Brain microvascular endothelial cell (primary cell): ENCODE measurements around the gene RNU1-2.
"Not testable (repeated sequence)": the region's sequence is repeated elsewhere in the genome, so short reads cannot be mapped to it uniquely, and the experiment has no call there.

Experiments
- DNase-seq: peaks from one replicate; pipeline ENCODE4 v3.0.0-alpha.2; 2020
- H3K27ac ChIP-seq: fragments of 250-450 bp; sonication (Bioruptor Pico); 2 replicates; pipeline ENCODE4 v1.5.1; 2020; ENCODE audit warnings: mild to moderate bottlenecking, moderate library complexity
- H3K27me3 ChIP-seq: fragments of 250-450 bp; sonication (Bioruptor Pico); replicated peaks from 2 replicates; pipeline ENCODE4 v1.5.1; 2020; ENCODE audit warnings: mild to moderate bottlenecking
- H3K36me3 ChIP-seq: fragments of 250-450 bp; sonication (Bioruptor Pico); replicated peaks from 2 replicates; pipeline ENCODE4 v1.5.1; 2020; ENCODE audit warnings: mild to moderate bottlenecking
- H3K4me3 ChIP-seq: 2 replicates; pipeline ENCODE4 v1.5.1; 2011; ENCODE audit warnings: low read depth, mild to moderate bottlenecking, control low read depth, low read length, moderate library complexity
- in situ Hi-C: cut with HindIII; loops from 2 replicates; pipeline ENCODE4 v1.10.0; 2017; ENCODE audit warnings: low sequenced_read_pairs, low pct_ligation_motif_present
- TF ChIP-seq, protein P1 (sequence below): IDR thresholded peaks from 2 replicates; pipeline ENCODE4 v1.5.1; 2011; ENCODE audit warnings: low read depth, mild to moderate bottlenecking, moderate library complexity, low read length, control low read depth, inconsistent platforms; ENCODE audit errors: missing control alignments

RNU1-2 gene

DNA sequence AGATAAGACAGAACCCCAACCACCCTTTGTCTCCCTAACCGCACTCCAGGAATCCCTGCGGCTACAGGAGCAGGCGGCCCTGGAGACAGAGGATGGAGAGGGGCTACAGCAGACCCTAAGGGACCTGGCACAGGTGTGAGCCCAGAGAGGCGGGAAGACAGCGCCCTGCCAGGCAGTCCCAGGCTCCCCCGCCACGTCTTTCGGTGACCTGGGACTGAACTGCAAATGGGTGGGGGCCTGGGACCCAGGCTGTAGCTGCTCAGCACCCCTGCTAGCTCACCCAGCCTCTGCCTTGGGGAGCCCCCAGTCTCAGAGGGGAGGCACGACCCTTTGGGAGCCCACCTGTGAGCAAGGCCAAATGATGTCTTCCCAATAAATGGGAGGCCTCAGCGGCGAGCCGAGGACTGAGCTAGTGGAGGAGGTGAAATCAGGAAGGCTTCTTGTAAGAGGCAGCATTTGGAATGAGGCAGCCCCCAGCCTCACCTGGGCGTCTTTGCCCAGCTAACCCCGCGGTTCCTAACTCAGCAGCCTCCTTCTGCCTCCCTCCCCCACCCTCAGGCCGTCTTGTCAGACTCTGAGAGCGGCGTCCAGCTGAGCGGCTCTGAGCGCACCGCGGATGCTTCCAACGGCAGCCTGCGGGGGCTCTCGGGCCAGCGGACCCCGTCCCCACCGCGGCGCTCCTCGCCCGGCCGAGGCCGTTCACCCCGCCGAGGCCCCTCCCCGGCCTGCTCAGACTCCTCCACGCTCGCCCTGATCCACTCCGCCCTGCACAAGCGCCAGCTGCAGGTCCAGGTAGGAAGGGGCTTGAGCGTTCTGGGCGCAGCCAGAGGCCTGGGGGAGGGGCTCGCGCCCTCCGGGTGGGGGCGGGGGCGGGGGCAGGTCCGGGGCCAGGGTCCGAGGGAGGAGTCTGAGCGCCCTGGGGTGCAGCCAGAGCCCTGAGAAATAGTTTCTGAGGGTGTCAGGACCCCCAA is 42.9 kb downstream of the RNU1-2 start:
- H3K27me3 ChIP-seq: no peaks in the 10 kb centered on the region
- H3K27ac ChIP-seq: no peak overlapping the region
- in situ Hi-C loops: no loop called here
- H3K36me3 ChIP-seq: no peaks in the 10 kb centered on the region
- no peak for DNase-seq
- H3K4me3 ChIP-seq: no peak overlapping the region
- TF ChIP-seq, protein P1, sequence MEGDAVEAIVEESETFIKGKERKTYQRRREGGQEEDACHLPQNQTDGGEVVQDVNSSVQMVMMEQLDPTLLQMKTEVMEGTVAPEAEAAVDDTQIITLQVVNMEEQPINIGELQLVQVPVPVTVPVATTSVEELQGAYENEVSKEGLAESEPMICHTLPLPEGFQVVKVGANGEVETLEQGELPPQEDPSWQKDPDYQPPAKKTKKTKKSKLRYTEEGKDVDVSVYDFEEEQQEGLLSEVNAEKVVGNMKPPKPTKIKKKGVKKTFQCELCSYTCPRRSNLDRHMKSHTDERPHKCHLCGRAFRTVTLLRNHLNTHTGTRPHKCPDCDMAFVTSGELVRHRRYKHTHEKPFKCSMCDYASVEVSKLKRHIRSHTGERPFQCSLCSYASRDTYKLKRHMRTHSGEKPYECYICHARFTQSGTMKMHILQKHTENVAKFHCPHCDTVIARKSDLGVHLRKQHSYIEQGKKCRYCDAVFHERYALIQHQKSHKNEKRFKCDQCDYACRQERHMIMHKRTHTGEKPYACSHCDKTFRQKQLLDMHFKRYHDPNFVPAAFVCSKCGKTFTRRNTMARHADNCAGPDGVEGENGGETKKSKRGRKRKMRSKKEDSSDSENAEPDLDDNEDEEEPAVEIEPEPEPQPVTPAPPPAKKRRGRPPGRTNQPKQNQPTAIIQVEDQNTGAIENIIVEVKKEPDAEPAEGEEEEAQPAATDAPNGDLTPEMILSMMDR: no peak

DNA sequence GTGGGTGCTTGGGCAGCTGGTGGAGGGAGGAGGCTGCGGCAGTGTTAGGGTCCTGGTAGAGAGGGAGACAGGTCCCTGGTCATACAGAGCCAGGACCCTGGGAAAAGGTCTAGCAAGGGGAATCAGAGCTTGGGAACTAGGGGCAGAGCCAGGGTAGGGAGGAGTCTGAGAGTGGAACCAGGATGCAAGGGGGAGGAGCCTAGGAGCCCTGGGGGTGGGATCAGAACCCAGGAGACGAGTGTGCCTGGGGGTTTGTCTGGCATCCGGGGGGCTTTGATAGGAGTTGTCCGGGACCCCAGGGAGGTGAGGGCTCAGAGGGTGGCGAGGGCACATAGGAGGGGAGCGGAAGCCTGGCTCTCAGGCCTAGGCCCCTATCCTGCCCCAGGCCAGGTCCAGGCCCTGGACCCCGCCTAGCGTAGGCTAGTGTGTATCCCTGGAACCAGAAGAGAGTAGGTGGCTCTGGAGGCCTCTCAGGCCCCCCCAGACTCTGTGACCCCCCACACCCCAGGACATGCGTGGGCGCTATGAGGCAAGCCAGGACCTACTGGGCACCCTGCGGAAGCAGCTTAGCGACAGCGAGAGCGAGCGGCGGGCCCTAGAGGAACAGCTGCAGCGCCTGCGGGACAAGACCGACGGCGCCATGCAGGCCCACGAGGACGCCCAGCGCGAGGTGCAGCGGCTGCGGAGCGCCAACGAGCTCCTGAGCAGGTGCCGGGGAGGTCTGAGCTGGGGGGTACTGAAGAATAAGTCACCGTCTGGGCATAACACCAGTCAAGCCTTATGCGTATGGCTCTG is 43.8 kb downstream of the RNU1-2 start:
- DNase-seq, H3K4me3 ChIP-seq, in situ Hi-C loops, H3K27me3 ChIP-seq, H3K36me3 ChIP-seq, H3K27ac ChIP-seq: not testable (repeated sequence)

DNA sequence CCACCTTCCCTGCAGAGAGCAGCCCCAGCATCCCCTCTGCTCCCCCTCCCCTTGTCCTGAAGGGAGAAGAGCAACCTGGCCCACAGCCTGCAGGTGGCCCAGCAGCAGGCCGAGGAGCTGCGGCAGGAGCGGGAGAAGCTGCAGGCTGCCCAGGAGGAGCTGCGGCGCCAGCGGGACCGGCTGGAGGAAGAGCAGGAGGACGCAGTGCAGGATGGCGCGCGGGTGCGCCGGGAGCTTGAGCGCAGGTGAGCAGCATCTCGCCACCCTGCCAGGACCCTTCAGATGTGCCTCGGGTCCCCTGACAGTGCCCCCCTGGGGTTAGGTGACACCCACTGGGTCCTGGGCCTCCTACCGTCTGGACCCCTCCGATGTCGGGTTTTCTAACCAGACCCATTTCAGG is 48.3 kb downstream of the RNU1-2 start:
- Histone ChIP-seq H3K4me3 (no peak overlapping the region), H3K27me3 (no peaks in the 10 kb centered on the region), H3K36me3 (peaks cover 12% of the 10 kb centered on the region), H3K27ac (no peak overlapping the region)
- in situ Hi-C loops: no loop called here
- TF ChIP-seq, protein P1: no peak
- DNase-seq: no peak

GRCh38 chr1:16945512-16945911 is 49.7 kb downstream of the RNU1-2 start:
- in situ Hi-C loops, H3K4me3 ChIP-seq, H3K27ac ChIP-seq, H3K27me3 ChIP-seq, DNase-seq: not testable (repeated sequence)
- peaks cover 12% of the 10 kb centered on the region for H3K36me3 ChIP-seq
